GM18499 (cell line): Measurements from ENCODE around the gene ACOD1.
"Not testable (repeated sequence)": the region's sequence is repeated elsewhere in the genome, so short reads cannot be mapped to it uniquely, and the experiment has no call there.

Experiments
- ATAC-seq: cut with Tn5 transposase; IDR thresholded peaks from one replicate; pipeline ENCODE4 v1.9.1; 2021; ENCODE audit warnings: moderate number of reproducible peaks; ENCODE audit not compliant: insufficient read depth, unreplicated experiment

ACOD1 gene

DNA sequence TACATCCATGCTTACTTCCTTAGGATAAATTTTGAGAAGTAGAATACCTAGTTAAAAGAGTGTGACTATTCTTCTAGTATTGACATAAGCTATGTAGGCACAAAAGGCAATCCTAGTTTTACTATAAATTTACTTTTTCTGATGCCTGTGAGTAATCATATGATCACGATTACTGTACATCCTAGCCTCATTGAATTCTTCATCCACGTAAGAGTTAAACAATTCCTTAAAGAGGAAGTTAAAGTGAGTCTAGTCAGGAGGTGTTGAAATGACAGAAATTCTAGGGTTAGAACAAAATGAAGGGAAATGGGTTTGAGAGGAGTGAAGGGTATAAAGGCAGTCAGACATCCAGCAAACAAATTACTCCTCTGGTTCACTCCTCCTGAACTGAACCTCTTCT, at the start of gene ACOD1:
TSS of gene ACOD1 (plus strand) at position 363 of the 400 bp plus-strand sequence. CDS start 48 bp downstream, outside the sequence.
- no peak for ATAC-seq

DNA sequence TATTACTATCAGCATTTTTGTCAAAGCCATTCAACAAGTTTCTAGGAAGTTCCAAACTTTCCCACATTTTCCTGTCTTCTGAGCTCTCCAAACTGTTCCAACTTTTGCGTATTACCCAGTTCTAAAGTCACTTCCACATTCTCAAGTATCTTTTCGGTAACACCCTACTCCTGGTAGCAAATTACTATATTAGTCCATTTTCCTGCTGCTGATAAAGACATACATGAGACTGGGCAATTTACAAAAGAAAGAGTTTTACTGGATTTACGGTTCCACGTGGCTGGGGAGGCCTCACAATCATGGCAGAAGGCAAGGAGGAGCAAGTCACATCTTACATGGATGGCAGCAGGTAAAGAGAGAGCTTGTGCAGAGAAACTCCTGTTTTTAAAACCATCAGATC, 49.2 kb upstream of the ACOD1 start:
- not testable (repeated sequence) for ATAC-seq

DNA sequence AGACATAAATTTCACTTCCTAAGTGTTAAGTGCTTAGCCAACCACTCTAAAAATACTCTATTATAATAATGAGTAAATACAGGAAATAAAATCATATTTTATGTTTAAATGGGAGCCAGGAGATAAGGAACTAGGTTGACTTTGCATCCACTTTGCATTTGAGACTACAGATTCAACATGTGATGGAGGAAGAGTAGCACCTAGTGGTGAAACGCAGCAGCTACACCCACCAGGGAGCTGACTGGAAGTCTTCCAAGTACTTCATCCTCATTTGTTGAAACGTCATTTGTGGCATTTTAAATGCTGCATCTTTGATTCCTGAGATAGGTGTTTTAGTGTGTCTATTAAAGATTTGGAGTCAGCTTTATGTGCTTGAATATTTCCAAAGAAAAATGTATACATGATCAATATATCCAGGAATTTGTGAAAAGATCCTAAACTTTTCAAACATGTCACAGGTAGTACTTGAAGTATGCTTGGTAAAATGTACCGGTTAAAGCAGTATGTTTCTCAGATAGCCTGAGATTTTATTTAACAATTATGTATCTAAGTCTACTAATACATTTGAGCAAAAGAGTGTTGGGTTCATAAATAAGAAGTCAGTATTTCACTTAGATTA, 44.7 kb upstream of the ACOD1 start:
- peak; percentile 93 for ATAC-seq

DNA sequence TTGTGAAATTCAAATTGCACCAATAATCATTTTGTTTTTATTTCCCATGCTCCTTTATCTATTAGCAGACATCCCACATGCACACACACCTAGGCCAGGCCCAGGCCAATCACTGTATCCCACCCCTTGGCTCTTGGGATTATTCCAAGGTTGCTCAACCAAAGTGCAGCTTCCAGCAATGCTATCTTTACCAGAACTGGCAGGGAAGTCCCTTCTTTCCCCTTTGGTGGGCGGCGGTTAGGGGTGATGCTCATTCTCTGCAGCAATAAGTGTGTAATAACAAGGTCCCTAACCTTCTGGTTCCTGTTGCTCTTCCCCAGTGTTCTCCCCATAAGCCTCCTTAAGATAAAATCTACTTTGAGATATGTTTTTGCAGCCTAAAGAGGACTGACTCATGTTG, 43.8 kb upstream of the ACOD1 start:
- ATAC-seq = no peak

DNA sequence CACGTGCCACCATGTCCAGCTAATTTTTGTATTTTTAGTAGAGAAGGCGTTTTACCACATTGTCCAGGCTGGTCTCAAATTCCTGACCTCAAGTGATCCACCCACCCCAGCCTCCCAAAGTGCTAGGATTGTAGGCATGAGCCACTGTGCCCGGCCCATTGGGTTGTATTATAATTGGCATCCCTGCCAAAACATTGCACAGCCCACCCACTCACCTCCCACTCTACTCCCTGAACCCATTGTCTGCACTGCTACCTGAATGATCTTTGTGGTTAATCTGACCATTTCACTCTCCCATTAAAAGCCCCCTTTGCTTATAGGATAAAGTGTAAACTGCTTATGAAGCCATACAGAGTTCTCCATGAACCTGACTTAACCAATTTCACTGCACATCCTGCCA, 35.8 kb upstream of the ACOD1 start:
- no peak for ATAC-seq

DNA sequence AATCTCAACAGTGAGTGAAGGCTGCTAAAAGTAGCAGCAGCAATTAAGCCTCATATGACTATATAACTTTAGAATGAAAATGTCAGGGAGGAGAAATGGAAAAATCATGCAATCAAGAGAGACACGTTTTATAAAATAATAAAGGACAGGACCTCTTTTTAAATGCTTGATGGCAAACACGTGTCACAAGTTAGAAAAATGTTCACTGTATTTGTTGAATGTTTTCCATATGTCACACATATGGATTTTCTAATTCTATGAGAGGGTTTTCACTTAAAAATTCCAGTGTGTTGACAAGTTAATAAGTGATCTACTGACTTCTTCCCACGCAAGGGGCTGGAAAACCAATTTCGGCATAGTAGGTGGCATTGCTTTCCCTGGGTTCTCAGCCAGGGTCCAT, 34.4 kb upstream of the ACOD1 start:
- ATAC-seq = no peak

DNA sequence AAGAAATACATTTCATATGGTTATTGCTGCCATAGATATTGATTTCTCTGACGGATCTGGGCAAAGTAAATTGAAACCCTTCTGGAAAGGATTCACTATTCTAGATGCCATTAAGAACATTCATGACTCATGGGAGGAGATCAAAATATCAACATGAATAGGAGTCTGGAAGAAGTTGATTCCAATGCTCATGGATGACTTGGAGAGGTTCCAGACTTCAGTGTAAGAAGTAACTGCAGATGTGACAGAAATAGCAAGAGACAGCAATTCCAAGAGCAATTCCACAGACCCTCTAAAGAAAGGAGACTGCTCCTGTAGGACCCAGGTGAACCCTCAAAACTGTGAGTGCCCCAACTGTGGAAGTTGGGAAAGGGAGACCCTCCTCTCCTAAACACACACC, 31.2 kb upstream of the ACOD1 start:
- no peak for ATAC-seq

DNA sequence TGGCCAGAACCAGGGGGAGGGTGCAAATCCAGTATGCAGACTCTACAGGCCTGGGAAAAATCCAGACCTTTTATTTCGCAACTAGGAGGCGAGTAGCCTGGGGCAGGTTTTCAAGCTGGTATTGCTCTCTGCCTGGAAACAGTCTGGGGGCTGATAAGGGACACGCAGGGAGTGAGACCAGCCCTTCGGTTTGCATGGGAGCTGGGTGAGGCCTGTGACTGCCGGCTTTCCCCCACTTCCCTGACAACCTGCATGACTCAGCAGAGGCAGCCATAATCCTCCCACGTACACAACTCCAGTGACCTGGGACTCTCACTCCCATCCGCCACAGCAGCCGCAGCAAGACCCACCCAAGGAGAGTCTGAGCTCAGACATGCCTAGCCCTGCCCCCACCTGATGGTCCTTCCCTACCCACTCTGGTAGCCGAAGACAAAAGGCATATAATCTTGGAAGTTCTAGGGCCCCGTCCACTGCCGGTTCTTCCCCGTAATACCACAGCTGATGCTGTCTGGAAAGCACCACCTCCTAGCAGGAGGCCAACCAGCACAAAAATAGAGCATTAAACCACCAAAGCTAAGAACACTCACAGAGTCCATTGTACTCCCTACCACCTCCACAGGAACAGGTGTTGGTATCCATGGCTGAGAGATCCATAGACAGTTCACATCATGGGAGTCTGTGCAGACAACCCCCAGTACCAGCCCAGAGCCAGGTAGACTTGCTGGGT, 30.4 kb upstream of the ACOD1 start:
- not testable (repeated sequence) for ATAC-seq

DNA sequence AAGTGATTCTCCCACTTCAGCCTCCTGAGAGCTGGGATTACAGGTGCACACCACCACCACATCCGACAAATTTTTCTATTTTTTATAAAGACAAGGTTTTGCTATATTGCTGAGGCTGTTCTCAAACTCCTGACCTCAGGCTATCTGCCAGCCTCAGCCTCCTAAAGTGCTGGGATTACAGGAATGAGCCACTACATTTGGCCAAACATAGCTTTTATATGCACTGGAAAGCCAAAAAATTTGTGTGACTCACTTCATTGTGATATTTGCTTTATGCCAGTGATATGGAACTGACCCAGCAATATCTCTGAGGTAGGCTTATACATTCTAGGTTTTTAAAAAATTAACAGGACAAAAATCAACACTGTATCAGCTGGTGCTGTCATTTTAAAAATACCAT, 26.8 kb upstream of the ACOD1 start:
- ATAC-seq = no peak

DNA sequence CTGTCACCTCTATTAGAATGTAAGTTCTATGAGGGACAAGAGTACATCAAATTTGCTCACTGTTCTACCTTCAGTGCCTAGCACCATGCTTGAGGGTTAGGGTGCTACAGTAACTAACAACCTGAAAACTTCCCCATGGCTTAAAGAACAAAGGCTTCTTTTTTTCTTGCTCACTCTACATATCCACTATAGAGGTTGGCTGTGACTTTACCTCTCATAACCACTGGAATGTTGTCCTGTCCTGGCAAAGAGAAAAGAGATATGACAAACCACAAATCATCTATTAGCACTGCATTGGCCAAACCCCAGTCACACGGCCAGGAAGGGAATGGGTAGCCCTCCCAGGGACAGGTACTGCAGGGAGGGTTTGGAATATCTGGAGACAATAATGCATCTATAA, 23.2 kb upstream of the ACOD1 start:
- ATAC-seq = no peak

DNA sequence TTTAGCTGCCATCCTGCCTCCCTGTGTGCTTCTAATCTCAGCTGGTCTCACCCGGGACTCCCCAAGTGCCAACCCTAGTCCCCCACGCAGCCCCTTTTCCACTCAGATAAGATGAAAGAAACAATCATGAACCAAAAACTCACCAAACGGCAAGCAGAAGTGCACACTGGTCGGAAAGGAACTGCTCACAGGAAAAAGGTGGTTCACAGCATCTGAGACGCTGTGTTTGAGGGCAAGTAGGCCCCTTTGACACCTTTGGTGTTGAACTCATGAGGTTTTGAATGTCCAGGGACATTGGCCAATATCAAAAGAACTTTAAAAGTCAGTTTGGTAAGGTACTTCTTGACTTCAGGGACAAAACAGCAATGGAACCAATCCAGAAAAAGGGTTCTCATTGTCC, 20.4 kb upstream of the ACOD1 start:
- no peak for ATAC-seq

DNA sequence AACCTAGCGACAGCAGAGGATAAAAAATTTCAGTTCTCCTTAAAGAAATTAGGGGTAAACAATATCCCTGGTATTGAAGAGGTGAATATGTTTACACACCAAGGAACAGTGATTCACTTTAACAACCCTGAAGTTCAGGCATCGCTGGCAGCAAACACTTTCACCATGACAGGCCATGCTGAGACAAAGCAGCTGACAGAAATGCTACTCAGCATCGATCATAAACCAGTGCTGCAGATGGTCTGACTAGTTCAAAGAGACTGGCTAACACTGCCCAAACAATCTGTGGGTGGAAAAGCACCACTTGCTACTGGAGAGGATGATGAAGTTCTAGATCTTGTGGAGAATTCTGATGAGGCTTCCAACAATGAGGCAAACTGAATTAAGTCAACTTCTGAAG, 19.9 kb upstream of the ACOD1 start:
- ATAC-seq = no peak

DNA sequence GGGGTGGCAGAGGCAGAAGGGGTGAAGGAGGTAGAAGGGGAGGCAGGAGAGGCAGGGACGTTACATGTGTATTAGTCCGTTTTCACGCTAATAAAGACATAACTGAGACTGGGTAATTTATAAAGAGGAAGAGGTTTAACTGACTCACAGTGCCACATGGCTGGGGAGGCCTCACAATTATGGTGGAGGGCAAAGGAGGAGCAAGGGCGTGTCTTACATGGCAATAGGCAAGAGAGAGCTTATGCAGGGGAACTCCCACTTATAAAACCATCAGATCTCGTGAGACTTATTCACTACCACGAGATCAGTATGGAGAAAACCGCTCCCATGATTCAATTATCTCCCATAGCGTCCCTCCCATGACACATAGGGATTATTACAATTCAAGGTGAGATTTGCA, 19.0 kb upstream of the ACOD1 start:
- no peak for ATAC-seq

DNA sequence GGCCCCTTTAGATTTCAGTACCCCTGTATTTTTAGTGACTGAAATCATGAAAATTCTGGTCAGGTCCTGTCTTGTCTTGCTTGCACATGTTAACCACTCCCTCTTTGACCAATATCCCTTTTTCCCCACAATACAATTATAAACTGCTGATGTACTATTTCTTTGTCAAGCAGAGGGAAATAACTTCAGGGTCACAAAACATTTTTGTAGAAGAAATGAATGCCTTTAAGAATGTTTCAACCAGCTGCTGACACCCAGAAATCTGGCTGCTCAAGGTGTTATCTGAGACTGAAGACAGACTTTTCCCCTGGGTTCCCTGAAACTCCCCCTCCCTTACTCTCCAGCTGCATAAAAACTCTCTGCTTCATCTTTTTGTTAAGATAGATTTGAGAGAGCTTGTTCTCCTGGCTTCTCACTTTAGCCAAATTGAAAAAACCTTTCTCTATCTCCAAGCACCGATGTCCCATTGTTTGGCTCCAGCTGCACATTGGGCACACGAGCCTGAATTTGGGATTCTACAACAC, 18.4 kb upstream of the ACOD1 start:
- ATAC-seq = no peak

DNA sequence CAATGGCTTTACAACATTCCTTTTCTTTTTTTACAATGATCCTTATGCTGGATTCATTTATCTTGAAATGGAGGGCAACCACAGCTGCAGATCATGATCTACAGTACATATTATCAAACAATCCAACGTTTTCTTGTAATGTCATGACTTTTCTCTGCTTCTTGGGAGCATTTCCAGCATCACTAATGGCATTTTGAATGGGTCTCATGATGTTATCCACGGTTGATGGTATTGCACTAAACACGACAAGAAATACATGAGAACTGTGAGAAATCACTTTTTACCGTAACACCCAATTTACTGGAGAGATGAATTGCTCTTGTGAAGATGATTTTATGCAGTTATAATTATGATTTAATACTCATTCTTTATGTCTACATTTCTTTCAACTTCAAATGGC, 16.2 kb upstream of the ACOD1 start:
- no peak for ATAC-seq

DNA sequence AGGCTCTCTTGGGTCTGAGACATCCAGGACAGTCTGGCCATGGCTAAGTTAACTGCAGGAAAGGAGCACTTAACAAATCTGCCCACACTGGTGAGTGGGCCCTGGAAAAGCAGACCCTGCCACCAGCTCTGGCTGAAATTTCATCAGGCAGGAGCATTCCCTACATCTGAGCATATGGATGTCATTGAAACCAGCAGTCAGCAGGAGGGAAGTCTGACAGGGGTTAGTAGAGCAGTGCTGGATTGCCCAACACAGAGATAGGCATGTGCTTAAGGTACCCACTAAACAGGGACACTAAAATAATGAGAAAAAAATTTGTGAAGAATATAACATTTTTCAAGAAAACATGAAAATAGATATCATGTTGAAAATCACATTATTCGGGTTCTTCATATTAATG, 13.6 kb upstream of the ACOD1 start:
- ATAC-seq = no peak

DNA sequence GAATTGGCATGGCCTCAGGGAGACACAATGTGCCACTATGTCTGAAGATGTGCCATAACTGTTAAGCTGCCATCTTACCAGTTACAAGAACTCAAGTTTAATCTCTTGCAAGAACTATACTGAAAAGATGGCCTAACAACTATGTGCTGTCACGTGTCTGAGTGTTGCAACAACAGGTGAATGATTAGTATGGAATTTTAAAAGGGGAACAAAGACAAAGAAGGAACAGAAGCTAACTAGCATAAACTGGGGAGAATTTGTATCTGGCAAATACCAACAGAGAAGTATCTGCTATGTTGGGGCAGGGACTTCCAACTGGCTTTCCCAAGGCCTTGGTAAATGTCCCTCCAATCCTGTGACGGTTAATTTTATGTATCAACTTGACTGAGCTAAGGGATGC, 11.5 kb upstream of the ACOD1 start:
- no peak for ATAC-seq

DNA sequence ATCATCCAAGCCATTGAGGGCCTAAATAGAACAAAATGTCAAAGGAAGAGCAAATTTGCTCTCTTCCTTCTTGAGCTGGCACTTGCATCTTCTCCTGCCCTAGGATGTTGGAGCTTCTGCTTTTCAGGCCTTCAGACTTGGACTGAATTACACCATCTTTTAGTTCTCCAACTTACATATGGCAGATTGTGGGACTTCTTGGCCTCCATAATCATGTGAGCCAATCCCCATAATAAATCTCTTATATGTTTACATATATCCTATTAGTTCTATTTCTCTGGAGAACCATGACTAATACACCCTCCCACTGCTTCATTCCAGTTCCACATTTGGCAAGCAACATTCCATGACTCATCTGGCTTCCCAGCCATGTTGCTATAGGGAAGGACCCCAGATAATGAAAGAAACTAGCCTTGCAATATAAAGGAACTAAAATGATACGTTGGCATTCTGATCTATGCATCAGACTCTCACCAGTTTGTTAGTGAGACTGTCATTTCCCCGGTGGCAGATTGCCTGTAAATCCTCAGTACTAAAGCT, 11.0 kb upstream of the ACOD1 start:
- no peak for ATAC-seq

DNA sequence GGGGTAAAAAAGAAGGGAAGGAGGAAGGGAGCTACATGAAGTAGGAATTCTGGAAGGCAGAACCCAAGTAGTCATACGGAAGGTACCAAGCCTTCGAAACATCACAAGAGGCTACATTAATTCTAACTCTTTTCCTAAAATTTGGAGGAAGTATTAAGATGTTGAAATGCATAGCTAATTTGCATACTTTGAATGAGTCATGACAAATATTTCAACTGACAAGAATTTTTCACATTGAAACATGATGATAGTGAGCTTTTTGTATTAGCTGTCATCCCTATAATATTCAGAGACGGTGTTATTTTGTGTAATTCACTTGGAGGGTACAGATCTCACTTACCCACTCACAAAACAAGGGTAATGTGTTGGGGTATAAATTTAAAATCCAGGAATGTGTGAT, 9.1 kb upstream of the ACOD1 start:
- ATAC-seq = no peak

DNA sequence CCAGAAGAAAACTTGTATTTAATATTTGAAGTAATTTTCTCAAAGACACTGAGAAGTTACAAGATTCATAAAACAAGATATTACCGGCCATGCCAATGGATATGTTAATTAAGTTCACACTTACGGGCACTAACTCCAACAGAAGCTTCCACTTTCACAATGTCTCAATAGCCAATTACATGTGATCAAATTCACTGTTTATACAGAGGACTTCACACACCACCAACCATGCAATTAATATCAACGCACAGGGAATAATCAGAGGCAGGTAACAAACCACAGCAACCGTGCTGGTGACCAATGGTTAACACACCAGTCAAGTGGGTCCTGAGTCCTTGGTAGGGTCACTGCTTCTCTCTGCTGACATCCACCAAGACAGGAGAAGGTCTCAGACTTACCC, 5.9 kb upstream of the ACOD1 start:
- ATAC-seq = no peak

DNA sequence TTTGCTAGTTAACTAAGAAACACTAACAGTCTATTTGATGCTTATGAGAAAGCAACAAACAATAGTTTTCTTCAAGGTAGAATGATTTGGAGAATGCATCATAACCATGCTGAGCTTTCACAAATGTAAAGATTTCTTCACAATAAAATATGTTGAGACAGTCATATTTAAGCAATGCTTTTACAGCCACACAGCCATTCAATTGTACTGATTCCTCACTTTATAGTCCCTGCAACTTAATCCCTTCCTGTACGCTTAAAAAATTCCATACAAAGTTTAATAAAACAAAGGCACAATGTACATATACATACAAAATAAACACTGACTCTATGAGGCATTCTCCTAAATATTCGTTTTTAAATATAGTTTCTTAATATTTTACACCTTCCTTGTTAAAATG, 4.7 kb upstream of the ACOD1 start:
- ATAC-seq = no peak

DNA sequence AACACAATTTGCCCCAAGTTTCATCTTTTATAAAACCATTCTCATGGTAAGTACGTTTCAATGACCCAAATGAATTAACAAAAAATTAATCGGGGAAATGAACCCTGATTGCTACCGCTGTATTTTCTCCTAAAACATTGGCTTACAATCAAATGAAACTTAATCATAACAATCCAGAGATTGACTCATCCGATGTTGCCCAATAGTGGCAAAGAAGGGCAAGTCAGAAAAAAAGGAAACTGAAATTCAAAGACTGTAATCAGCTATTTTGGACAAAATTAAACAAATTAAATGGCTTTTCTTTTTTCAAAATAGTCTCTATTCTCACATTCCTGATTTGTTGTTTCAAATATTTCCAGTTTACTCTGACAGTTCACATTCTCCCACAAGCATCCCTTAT, 3.9 kb upstream of the ACOD1 start:
- no peak for ATAC-seq
